CD4-positive, alpha-beta memory T cell (primary cell): Measurements from ENCODE around the gene SYNPO. TPM values are rescaled to one million over a fixed set of nuclear protein-coding genes. Genes with fewer than 3 reads are reported as not detected.

Experiments
- polyA plus RNA-seq, 2 donors: library from polyadenylated mRNA; unstranded; fragments of 300-500 nt; fragmentation: Illumina TruSeq; gene quantifications; one replicate each; pipeline ENCODE4 v1.2.3, GENCODE V29; 2021
- total RNA-seq, 2 experiments: library from RNA; stranded (reverse); gene quantifications; one replicate each; pipeline ENCODE4 v1.2.3, GENCODE V29; 2021

The SYNPO gene
- total and polyA plus RNA-seq, 4 experiments from 2014 or later, result 0.06 TPM; not detected in 3

Other genes with a start within 250 kb of the SYNPO start
- 100 to 1,000 TPM; 178 to 181 TPM for gene CD74, start 227.8 kb upstream of the SYNPO start, total RNA-seq
- gene CD74, start 227.8 kb upstream of the SYNPO start, polyA plus RNA-seq, result 100 to 1,000 TPM; 295 to 703 TPM
- gene RPS14, start 190.9 kb upstream of the SYNPO start, total RNA-seq, result 1,000 to 10,000 TPM; 5,260 to 5,575 TPM
- 1,000 to 10,000 TPM; 7,865 to 9,996 TPM for gene RPS14, start 190.9 kb upstream of the SYNPO start, polyA plus RNA-seq
- gene NDST1, start 132.5 kb upstream of the SYNPO start, total RNA-seq, result under 1 TPM; 0.35 to 0.64 TPM
- under 1 TPM in 1 of 2 donors, not detected in 1; 0.29 TPM for gene NDST1, start 132.5 kb upstream of the SYNPO start, polyA plus RNA-seq
- not detected for gene MYOZ3, start 20.6 kb downstream of the SYNPO start, total RNA-seq
- gene MYOZ3, start 20.6 kb downstream of the SYNPO start, polyA plus RNA-seq, result not detected
- gene RBM22, start 60.4 kb downstream of the SYNPO start, total RNA-seq, result 10 to 100 TPM; 91.0 to 91.2 TPM
- gene RBM22, start 60.4 kb downstream of the SYNPO start, polyA plus RNA-seq, result 10 to 100 TPM; 52.4 to 69.4 TPM
- 10 to 100 TPM; 45.5 to 46.0 TPM for gene DCTN4, start 118.4 kb downstream of the SYNPO start, total RNA-seq
- gene DCTN4, start 118.4 kb downstream of the SYNPO start, polyA plus RNA-seq, result 1 to 10 TPM; 8.8 to 9.0 TPM
- 1 to 10 TPM; 7.9 to 8.0 TPM for gene SMIM3, start 138.1 kb downstream of the SYNPO start, total RNA-seq
- 10 to 100 TPM; 19.3 to 19.7 TPM for gene SMIM3, start 138.1 kb downstream of the SYNPO start, polyA plus RNA-seq
- 1 to 10 TPM; 3.9 to 4.7 TPM for gene IRGM, start 205.9 kb downstream of the SYNPO start, total RNA-seq
- 1 to 10 TPM; 1.5 to 3.9 TPM for gene IRGM, start 205.9 kb downstream of the SYNPO start, polyA plus RNA-seq